ENCODE data around the gene GALNT18. TPM values are rescaled to one million over a fixed set of nuclear protein-coding genes. Genes with fewer than 3 reads are reported as not detected.
A peak's percentile ranks its signal among the peaks of the same experiment; 100 is the strongest.

GALNT18 gene
- total and polyA plus RNA-seq, 7 donors, result 4.6 to 32.4 (median 8.3) TPM

- no peaks in the 10 kb centered on the region for H3K36me3 ChIP-seq (ENCODE audit: insufficient read depth in 1 of 2, low read depth in 1 of 2)
- H3K4me3 ChIP-seq, result no peak overlapping the region
- no peak for ATAC-seq
- H3K4me1 ChIP-seq, result peaks cover 8% of the 10 kb centered on the region
- H3K27me3 ChIP-seq (ENCODE audit: insufficient read depth in 3 of 3, low read length in 2 of 3), result no peaks in the 10 kb centered on the region
- DNase-seq, result no peak
- TF ChIP-seq CTCF (IDR thresholded peaks at IDR 0.05), result no peak
- intact Hi-C loops (cut with DNase I), result no loop called here
- H3K27ac ChIP-seq, result no peak overlapping the region
- WGBS, 3 donors, result 80 to 96% (median 84%) methylated on average over 7 of the region's 7 CpGs
- H3K9me3 ChIP-seq, result no peaks in the 10 kb centered on the region
Observed at GRCh38 chr11:11572386-11572785, 49.4 kb downstream of the GALNT18 start.

DNA sequence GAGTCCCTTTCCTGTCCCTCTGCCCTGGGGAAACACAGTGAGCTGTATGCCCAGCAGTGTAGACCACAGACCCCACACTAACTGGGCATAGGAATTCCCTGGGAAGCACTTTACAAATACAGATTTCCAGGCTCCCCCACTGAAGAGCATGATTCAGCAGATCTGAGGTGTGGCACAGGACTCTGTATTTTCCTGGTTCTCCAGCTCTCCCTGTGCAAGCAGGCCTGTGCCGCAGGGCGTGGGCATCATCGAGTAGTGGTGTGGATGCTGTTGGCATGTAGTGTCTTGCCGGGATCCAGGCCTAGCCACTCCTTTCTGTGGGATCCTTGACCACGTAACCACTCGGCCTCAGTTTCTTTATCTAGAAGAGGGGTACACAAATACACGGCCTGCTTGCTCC lies 49.9 kb downstream of the GALNT18 start:
- ATAC-seq, result no peak
- intact Hi-C loops (cut with DNase I), result no loop called here
- H3K4me1 ChIP-seq, result peaks cover 8% of the 10 kb centered on the region
- 93 to 100% (median 94%) methylated on average over 7 of the region's 7 CpGs for WGBS, 3 donors
- TF ChIP-seq CTCF (IDR thresholded peaks at IDR 0.05), result no peak
- no peak overlapping the region for H3K27ac ChIP-seq
- H3K4me3 ChIP-seq, result no peak overlapping the region
- H3K9me3 ChIP-seq, result no peaks in the 10 kb centered on the region
- H3K36me3 ChIP-seq (ENCODE audit: insufficient read depth in 1 of 2, low read depth in 1 of 2), result no peaks in the 10 kb centered on the region
- no peaks in the 10 kb centered on the region for H3K27me3 ChIP-seq (ENCODE audit: insufficient read depth in 3 of 3, low read length in 2 of 3)
- no peak for DNase-seq

DNA sequence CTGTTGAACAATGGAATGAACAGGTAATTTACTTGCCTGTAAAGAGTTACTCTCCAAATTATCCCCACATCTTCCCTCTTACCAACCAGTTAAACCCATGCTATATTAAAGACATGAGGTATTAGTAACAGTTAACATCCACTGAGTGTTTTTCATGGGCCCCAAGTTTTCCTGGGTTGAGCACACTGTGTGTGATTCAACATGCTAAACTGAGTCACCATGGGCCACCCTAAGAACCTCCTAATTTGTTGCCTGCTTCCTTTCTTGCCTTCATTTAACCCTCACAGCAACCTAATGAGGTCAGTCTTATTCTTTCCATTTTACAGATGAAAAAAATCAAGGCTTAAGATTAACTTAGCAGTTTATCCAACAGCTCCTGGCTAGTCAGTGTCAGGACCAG lies 51.0 kb downstream of the GALNT18 start:
- no peak for TF ChIP-seq CTCF (IDR thresholded peaks at IDR 0.05)
- Histone ChIP-seq H3K36me3 (ENCODE audit: insufficient read depth in 1 of 2, low read depth in 1 of 2) (no peaks in the 10 kb centered on the region), H3K4me3 (no peak overlapping the region), H3K27ac (peak overlapping the region; percentile 43), H3K27me3 (ENCODE audit: insufficient read depth in 3 of 3, low read length in 2 of 3) (no peaks in the 10 kb centered on the region), H3K9me3 (no peaks in the 10 kb centered on the region), H3K4me1 (peaks cover 8% of the 10 kb centered on the region)
- DNase-seq (no peak), ATAC-seq (no peak)
- intact Hi-C loops (cut with DNase I), result no loop called here

DNA sequence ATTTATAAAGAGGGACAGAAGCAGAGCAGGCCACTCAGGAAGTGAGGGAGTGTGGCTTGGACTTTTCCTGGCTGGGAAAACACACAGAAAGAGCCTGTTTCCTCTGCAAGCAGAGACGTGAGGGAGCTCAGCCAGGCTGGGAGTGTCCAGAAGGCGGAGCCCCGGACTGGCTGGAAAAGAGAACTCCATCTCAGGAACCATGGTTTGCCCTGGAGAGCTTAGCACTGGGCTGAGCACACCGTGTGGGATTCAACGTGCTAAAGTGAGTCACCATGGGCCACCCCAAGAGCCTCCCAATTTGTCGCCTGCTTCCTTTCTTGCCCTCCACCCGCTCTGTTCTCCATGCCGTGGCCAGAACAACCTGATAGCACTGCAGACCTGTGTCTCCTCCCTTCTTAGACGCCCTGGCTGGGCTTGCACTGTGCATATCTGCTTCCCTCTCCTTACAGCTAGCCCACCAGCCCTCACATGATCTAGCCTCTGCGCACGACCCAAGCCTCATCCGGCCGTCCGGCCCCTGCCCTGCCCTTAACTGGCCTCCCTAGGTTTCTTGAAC lies 51.8 kb downstream of the GALNT18 start:
- DNase-seq (peak; percentile 58 to 72), ATAC-seq (peak; percentile 52 to 82 (median 72))
- Histone ChIP-seq H3K9me3 (no peaks in the 10 kb centered on the region), H3K27ac (peak overlapping the region; percentile 50), H3K27me3 (ENCODE audit: insufficient read depth in 3 of 3, low read length in 2 of 3) (no peaks in the 10 kb centered on the region), H3K36me3 (ENCODE audit: insufficient read depth in 1 of 2, low read depth in 1 of 2) (no peaks in the 10 kb centered on the region), H3K4me3 (no peak overlapping the region), H3K4me1 (peaks cover 8% of the 10 kb centered on the region)
- intact Hi-C loops (cut with DNase I), result no loop called here
- peak; percentile 5 for TF ChIP-seq CTCF (IDR thresholded peaks at IDR 0.05)
- 44 to 63% (median 58%) methylated on average over 14 of the region's 14 CpGs for WGBS, 3 donors

GRCh38 chr11:11568651-11569229 lies 53.1 kb downstream of the GALNT18 start:
- Histone ChIP-seq H3K27me3 (ENCODE audit: insufficient read depth in 3 of 3, low read length in 2 of 3) (no peaks in the 10 kb centered on the region), H3K4me3 (no peak overlapping the region), H3K27ac (no peak overlapping the region), H3K9me3 (no peaks in the 10 kb centered on the region), H3K4me1 (peaks cover 8% of the 10 kb centered on the region), H3K36me3 (ENCODE audit: insufficient read depth in 1 of 2, low read depth in 1 of 2) (no peaks in the 10 kb centered on the region)
- ATAC-seq (no peak), DNase-seq (no peak)
- TF ChIP-seq CTCF (IDR thresholded peaks at IDR 0.05), result no peak
- 80 to 82% (median 81%) methylated on average over 3 of the region's 3 CpGs for WGBS, 3 donors
- intact Hi-C loops (cut with DNase I), result no loop called here
